B cell (primary cell): ENCODE measurements around the gene RNASE8. TPM values are rescaled to one million over a fixed set of nuclear protein-coding genes. Genes with fewer than 3 reads are reported as not detected.

Experiments used
- ATAC-seq: fragments of 200-7000 bp; cut with Tn5 transposase; one replicate; pipeline ENCODE4 v1.10.0; 2021; ENCODE audit warnings: low read depth, mild to moderate bottlenecking, moderate number of reproducible peaks, moderate library complexity
- CTCF ChIA-PET: fragments of 350-600 bp; sonication (Branson Sonifier 250); formaldehyde crosslinking; loops from one replicate; lab custom pipeline; 2021; ENCODE audit warnings: antibody characterized with exemption, inconsistent platforms; lab: Charles Lee
- POLR2A ChIA-PET: fragments of 350-600 bp; sonication (Branson Sonifier 250); formaldehyde crosslinking; loops from one replicate; lab custom pipeline; 2021; ENCODE audit warnings: antibody characterized with exemption; lab: Charles Lee
- DNase-seq: peaks from one replicate; pipeline ENCODE4 v3.0.0; 2013
- H2AFZ ChIP-seq: 2 replicates; pipeline ENCODE4 v1.6.1; 2012; ENCODE audit warnings: mild to moderate bottlenecking, low read depth, low read length; ENCODE audit not compliant: insufficient read depth, poor library complexity, severe bottlenecking
- H3K27ac ChIP-seq, 2 donors: 1 replicate in 1 of 2; 2 replicates in 1 of 2; pipeline ENCODE4 v1.5.1; 2012 to 2013; ENCODE audit warnings: low read length in 2 of 2, mild to moderate bottlenecking in 2 of 2, moderate library complexity in 1 of 2
- H3K27me3 ChIP-seq, 4 experiments: fragments of 200-600 bp in 1 of 4; sonication (generic) in 1 of 4; replicated peaks in 1 of 4; 1 replicate in 2 of 4; 2 replicates in 2 of 4; pipeline versions ENCODE4 v1.6.1 to v1.7.0; 2013 to 2016; ENCODE audit warnings: low read length in 3 of 4, mild to moderate bottlenecking in 2 of 4, mixed read lengths in 1 of 4, moderate library complexity in 1 of 4; ENCODE audit not compliant: insufficient read depth in 4 of 4, control insufficient read depth in 3 of 4; ENCODE audit errors: control extremely low read depth in 1 of 4
- H3K36me3 ChIP-seq, 2 experiments: replicated peaks in 1 of 2; 1 replicate in 1 of 2; 2 replicates in 1 of 2; pipeline versions ENCODE4 v1.6.1 to v1.7.1; 2013; ENCODE audit warnings: low read length in 1 of 2; ENCODE audit not compliant: insufficient read depth in 2 of 2, control insufficient read depth in 1 of 2; ENCODE audit errors: control extremely low read depth in 1 of 2, extremely low read depth in 1 of 2
- H3K4me1 ChIP-seq, 2 donors: fragments of 200-600 bp in 1 of 2; sonication (generic) in 1 of 2; 1 replicate in 1 of 2; 2 replicates in 1 of 2; pipeline versions ENCODE4 v1.5.1 to v1.6.1; 2013 to 2017; ENCODE audit warnings: low read length in 2 of 2; ENCODE audit not compliant: control insufficient read depth in 2 of 2, insufficient read depth in 2 of 2
- H3K4me2 ChIP-seq: replicated peaks from 2 replicates; pipeline ENCODE3; 2012; ENCODE audit warnings: mild to moderate bottlenecking, low read depth, low read length; ENCODE audit not compliant: poor library complexity, severe bottlenecking
- H3K4me3 ChIP-seq, 5 experiments: fragments of 200-600 bp in 1 of 5; sonication (generic) in 1 of 5; 1 replicate in 3 of 5; 2 replicates in 2 of 5; pipeline versions ENCODE4 v1.5.1 to v1.7.0; 2011 to 2016; ENCODE audit warnings: low read length in 4 of 5, mild to moderate bottlenecking in 4 of 5, low read depth in 2 of 5, control low read depth in 1 of 5, moderate library complexity in 1 of 5; ENCODE audit not compliant: insufficient read depth in 1 of 5; ENCODE audit errors: control extremely low read depth in 1 of 5, extremely low read depth in 1 of 5
- H3K79me2 ChIP-seq: fragments of 200-600 bp; sonication (generic); one replicate; pipeline ENCODE4 v1.6.0; 2016; ENCODE audit warnings: low read length; ENCODE audit not compliant: control insufficient read depth, insufficient read depth
- H3K9ac ChIP-seq: fragments of 200-600 bp; sonication (generic); 2 replicates; pipeline ENCODE4 v1.6.1; 2017; ENCODE audit warnings: mild to moderate bottlenecking, low read length, moderate library complexity
- H3K9me3 ChIP-seq, 3 donors: one replicate each; pipeline versions ENCODE4 v1.6.1 to v1.7.1; 2013; ENCODE audit warnings: low read length in 2 of 3; ENCODE audit not compliant: control insufficient read depth in 2 of 3, insufficient read depth in 1 of 3; ENCODE audit errors: control extremely low read depth in 1 of 3
- H4K20me1 ChIP-seq: 2 replicates; pipeline ENCODE4 v1.6.0; 2012; ENCODE audit warnings: mild to moderate bottlenecking, low read length; ENCODE audit not compliant: insufficient read depth, control insufficient read depth, poor library complexity, severe bottlenecking
- H3K27ac Mint-ChIP-seq: one replicate; pipeline ENCODE4 v1.8.0; 2021; ENCODE audit warnings: mixed read lengths
- H3K27me3 Mint-ChIP-seq: one replicate; pipeline ENCODE4 v1.8.0; 2021; ENCODE audit warnings: mixed read lengths
- H3K4me1 Mint-ChIP-seq: one replicate; pipeline ENCODE4 v1.8.0; 2021; ENCODE audit warnings: mixed read lengths
- H3K4me3 Mint-ChIP-seq: one replicate; pipeline ENCODE4 v1.8.0; 2021; ENCODE audit warnings: mixed read lengths
- H3K9me3 Mint-ChIP-seq: one replicate; pipeline ENCODE4 v1.8.0; 2022; ENCODE audit warnings: mixed read lengths; ENCODE audit not compliant: insufficient read depth
- CTCF ChIP-seq: fragments of 200-600 bp; IDR thresholded peaks from one replicate; pipeline ENCODE4 v1.8.0; 2022; ENCODE audit warnings: antibody characterized with exemption, mild to moderate bottlenecking
- WGBS: methylation state at CpG from one replicate; pipeline ENCODE4 v1.1.5; 2013; ENCODE audit warnings: missing lambda C conversion rate; ENCODE audit not compliant: insufficient coverage; 5-methylcytosine and 5-hydroxymethylcytosine counted together
- intact Hi-C: fragments of 100-400 bp; cut with micrococcal nuclease; formaldehyde crosslinking; loops from one replicate; pipeline ENCODE4 v1.10.0; 2022
- polyA plus RNA-seq: library from polyadenylated mRNA; depleted of rRNA; stranded (reverse); fragments of >200 nt; gene quantifications from 2 replicates; pipeline ENCODE4 v1.2.3, GENCODE V29; 2012
- total RNA-seq, 2 donors: library from RNA; stranded (reverse); fragments of 120-200 nt in 1 of 2; gene quantifications; 1 replicate in 1 of 2; 2 replicates in 1 of 2; pipeline versions ENCODE4 v1.2.3 to v1.2.4, GENCODE V29; 2013 to 2022

Gene RNASE8
- total and polyA plus RNA-seq, 2 donors (not counting 1 experiment from before 2014, with no cell fraction given) = not detected

- WGBS = 84% methylated on average over 20 of the region's 28 CpGs
- H3K27me3 Mint-ChIP-seq = peaks cover 28% of the 10 kb centered on the region
Observed at GRCh38 chr14:21017528-21018245, 39.9 kb upstream of the RNASE8 start.

More at GRCh38 chr14:21017528-21018245, 39.9 kb upstream of the RNASE8 start:
- H2AFZ ChIP-seq = no peak overlapping the region
- no peak overlapping the region for H3K4me2 ChIP-seq
- no peaks in the 10 kb centered on the region for H3K79me2 ChIP-seq
- ATAC-seq (no peak), DNase-seq (no peak)
- H3K4me3 Mint-ChIP-seq = no peak overlapping the region
- TF ChIP-seq CTCF = no peak
- ChIA-PET CTCF (interaction anchor here (0.9 to 15.1 kb wide), 11 partner anchors 13 to 88 kb away, joined by 3 to 348 read pairs (median 47); partner anchors contain the start of genes ARHGEF40, RNASE13, RNASE7 and SLC39A2), POLR2A (no interaction called here)
- no peaks in the 10 kb centered on the region for H3K4me1 ChIP-seq
- H3K27me3 ChIP-seq = peaks cover 0 to 9% (median 3%) of the 10 kb centered on the region in 4 experiments
- H4K20me1 ChIP-seq = no peaks in the 10 kb centered on the region
- H3K9ac ChIP-seq = no peak overlapping the region
- no peak overlapping the region for H3K4me3 ChIP-seq
- H3K27ac ChIP-seq = no peak overlapping the region
- H3K36me3 ChIP-seq = no peaks in the 10 kb centered on the region
- H3K9me3 Mint-ChIP-seq = no peaks in the 10 kb centered on the region
- H3K27ac Mint-ChIP-seq = no peak overlapping the region
- H3K4me1 Mint-ChIP-seq = peaks cover under 1% of the 10 kb centered on the region
- H3K9me3 ChIP-seq = no peaks in the 10 kb centered on the region
- intact Hi-C loops = no loop called here
